Measurements from ENCODE around the gene LRRC74A. TPM values are rescaled to one million over a fixed set of nuclear protein-coding genes. Genes with fewer than 3 reads are reported as not detected.
A peak's percentile ranks its signal among the peaks of the same experiment; 100 is the strongest.

The LRRC74A gene
- total RNA-seq, 2 donors from 2014 or later: not detected

- Mint-ChIP-seq H3K36me3 (ENCODE audit: insufficient read depth in 2 of 2) (no peaks in the 10 kb centered on the region), H3K4me3 (peak overlapping the region; percentile 49 to 51), H3K4me1 (ENCODE audit: low read depth) (peaks cover 32% of the 10 kb centered on the region), H3K27ac (peak overlapping the region; percentile 12), H3K9me3 (no peaks in the 10 kb centered on the region), H3K27me3 (ENCODE audit: low read depth) (no peaks in the 10 kb centered on the region)
- ATAC-seq (replicated peaks in 1 of 2) (peak; percentile 48 to 66), DNase-seq (peak; percentile 17 to 28)
Observed at GRCh38 chr14:76867516-76868453, 41.6 kb downstream of the LRRC74A start.

DNA sequence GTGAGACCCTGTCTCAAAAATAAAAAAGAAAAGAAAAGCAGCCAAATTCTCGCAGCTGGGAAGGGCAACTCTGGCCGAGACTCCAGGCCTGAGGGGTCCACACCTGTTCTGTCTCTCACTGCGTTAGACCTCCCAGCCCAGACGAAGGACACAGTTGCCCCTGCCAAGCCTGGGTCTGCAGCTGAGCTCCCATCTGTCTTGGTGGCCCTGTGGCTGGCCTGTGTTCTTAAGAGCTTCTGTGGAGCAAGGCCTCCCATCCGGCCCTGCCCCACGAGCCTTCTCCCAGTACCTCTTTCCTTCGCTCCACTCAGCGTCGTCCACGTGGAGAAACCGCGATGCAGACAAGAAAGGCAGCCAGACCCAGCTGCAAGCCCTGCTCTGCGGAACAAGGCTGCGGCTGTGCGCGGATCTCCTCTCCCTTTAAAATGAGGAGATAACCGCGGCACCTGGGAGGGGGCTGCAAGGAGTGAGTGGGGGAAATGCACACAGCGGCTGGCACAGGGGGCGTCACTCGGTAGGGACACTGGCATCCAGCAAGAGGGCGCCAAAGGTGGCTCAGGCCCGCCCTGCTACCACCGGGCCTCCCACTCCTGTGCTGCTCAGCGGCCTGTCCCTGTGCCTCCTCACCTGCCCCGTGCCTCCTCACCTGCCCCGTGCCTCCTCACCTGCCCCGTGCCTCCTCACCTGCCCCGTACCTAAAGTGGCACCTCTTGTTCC is 42.4 kb downstream of the LRRC74A start:
- H3K4me3 Mint-ChIP-seq: no peak overlapping the region
- no peaks in the 10 kb centered on the region for H3K9me3 Mint-ChIP-seq
- DNase-seq: no peak
- H3K4me1 Mint-ChIP-seq (ENCODE audit: low read depth): peaks cover 28% of the 10 kb centered on the region
- no peak overlapping the region for H3K27ac Mint-ChIP-seq
- H3K36me3 Mint-ChIP-seq (ENCODE audit: insufficient read depth in 2 of 2): no peaks in the 10 kb centered on the region
- H3K27me3 Mint-ChIP-seq (ENCODE audit: low read depth): no peaks in the 10 kb centered on the region
- ATAC-seq (replicated peaks in 1 of 2): no peak

GRCh38 chr14:76870166-76870565 is 44.0 kb downstream of the LRRC74A start:
- Mint-ChIP-seq H3K9me3 (no peaks in the 10 kb centered on the region), H3K27ac (no peak overlapping the region), H3K4me1 (ENCODE audit: low read depth) (peaks cover 13% of the 10 kb centered on the region), H3K36me3 (ENCODE audit: insufficient read depth in 2 of 2) (no peaks in the 10 kb centered on the region), H3K4me3 (no peak overlapping the region), H3K27me3 (ENCODE audit: low read depth) (no peaks in the 10 kb centered on the region)
- no peak for ATAC-seq (replicated peaks in 1 of 2)
- DNase-seq: no peak

- Mint-ChIP-seq H3K4me3 (no peak overlapping the region), H3K36me3 (ENCODE audit: insufficient read depth in 2 of 2) (no peaks in the 10 kb centered on the region), H3K27ac (no peak overlapping the region), H3K9me3 (no peaks in the 10 kb centered on the region), H3K27me3 (ENCODE audit: low read depth) (no peaks in the 10 kb centered on the region), H3K4me1 (ENCODE audit: low read depth) (peaks cover 6% of the 10 kb centered on the region)
- DNase-seq (peak; percentile 64 to 71), ATAC-seq (replicated peaks in 1 of 2) (peak; percentile 62 to 66)
Observed at GRCh38 chr14:76872796-76873432, 46.7 kb downstream of the LRRC74A start.

- DNase-seq (no peak), ATAC-seq (replicated peaks in 1 of 2) (no peak)
- Mint-ChIP-seq H3K27me3 (ENCODE audit: low read depth) (no peaks in the 10 kb centered on the region), H3K4me1 (ENCODE audit: low read depth) (no peaks in the 10 kb centered on the region), H3K9me3 (no peaks in the 10 kb centered on the region), H3K4me3 (no peak overlapping the region), H3K27ac (no peak overlapping the region), H3K36me3 (ENCODE audit: insufficient read depth in 2 of 2) (no peaks in the 10 kb centered on the region)
Observed at GRCh38 chr14:76874734-76875133, 48.5 kb downstream of the LRRC74A start.

DNA sequence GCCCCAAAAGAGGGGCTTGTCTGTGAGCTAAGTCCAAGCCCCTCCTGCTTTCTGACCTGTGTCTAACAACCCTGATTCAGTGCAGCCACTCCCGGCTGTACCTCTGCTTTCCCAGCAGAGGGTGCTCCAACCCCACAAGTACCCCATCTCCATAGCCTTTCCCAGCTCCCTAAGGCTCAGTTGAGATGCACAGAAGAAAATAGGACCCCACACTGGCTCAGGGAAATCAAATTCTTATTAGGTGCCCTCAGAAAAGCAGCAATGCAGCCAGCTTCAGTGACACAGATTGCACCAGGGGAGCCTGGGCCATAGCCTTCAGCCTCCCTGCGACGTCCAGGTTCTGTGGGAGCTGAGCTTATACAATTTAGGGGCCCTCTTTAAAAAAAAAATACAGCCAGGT is 49.9 kb downstream of the LRRC74A start:
- Mint-ChIP-seq H3K27ac (no peak overlapping the region), H3K4me3 (no peak overlapping the region), H3K9me3 (no peaks in the 10 kb centered on the region), H3K27me3 (ENCODE audit: low read depth) (no peaks in the 10 kb centered on the region), H3K36me3 (ENCODE audit: insufficient read depth in 2 of 2) (no peaks in the 10 kb centered on the region), H3K4me1 (ENCODE audit: low read depth) (no peaks in the 10 kb centered on the region)
- ATAC-seq (replicated peaks in 1 of 2) (peak; percentile 71 to 78), DNase-seq (peak; percentile 45 to 51)

DNA sequence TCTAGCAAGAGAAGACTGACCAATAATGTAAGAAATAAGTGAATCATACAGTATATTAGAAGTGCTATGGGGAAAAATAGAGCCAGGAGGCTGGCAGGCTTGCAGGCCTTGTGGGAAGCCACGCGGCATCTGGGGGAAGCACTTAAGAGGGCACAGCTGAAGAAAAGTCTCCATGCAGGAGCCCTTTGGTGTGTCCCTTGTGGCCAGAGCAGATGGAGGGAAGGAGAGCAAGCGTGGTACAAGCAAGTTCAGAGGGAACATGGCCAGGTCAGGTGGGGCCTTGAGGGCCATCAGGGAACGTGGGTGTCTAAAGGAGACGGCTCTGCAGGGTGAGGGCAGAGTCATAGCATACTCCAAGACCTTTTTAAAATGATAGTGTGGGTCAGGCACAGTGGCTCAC is 51.7 kb downstream of the LRRC74A start:
- no peak overlapping the region for H3K4me3 Mint-ChIP-seq
- no peak for DNase-seq
- H3K9me3 Mint-ChIP-seq: no peaks in the 10 kb centered on the region
- H3K36me3 Mint-ChIP-seq (ENCODE audit: insufficient read depth in 2 of 2): no peaks in the 10 kb centered on the region
- H3K27me3 Mint-ChIP-seq (ENCODE audit: low read depth): no peaks in the 10 kb centered on the region
- H3K4me1 Mint-ChIP-seq (ENCODE audit: low read depth): no peaks in the 10 kb centered on the region
- no peak overlapping the region for H3K27ac Mint-ChIP-seq
- ATAC-seq (replicated peaks in 1 of 2): no peak

GRCh38 chr14:76880449-76880848 is 54.2 kb downstream of the LRRC74A start:
- DNase-seq: no peak
- Mint-ChIP-seq H3K27me3 (ENCODE audit: low read depth) (no peaks in the 10 kb centered on the region), H3K27ac (no peak overlapping the region), H3K9me3 (no peaks in the 10 kb centered on the region), H3K4me1 (ENCODE audit: low read depth) (peaks cover 4% of the 10 kb centered on the region), H3K4me3 (no peak overlapping the region), H3K36me3 (ENCODE audit: insufficient read depth in 2 of 2) (no peaks in the 10 kb centered on the region)
- no peak for ATAC-seq (replicated peaks in 1 of 2)

DNA sequence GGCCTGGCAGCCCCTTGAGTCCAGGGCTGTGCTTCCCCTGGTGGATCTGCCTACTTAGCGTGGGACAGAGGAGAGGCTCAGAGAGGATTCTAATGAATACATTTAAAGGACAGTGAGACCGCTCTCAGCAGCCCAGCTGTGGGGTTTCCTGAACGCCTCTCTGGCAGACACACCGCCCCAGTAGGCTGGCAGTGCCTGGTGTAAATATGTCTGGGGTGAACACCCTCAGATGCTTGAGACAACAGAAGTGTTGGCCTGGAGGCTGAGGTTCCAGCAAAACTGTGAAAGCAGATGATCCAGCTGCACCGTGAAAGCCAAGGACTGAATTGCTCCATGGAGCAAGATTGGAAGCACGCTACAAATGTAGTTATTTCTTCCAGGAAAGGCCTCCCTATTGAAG is 55.1 kb downstream of the LRRC74A start:
- ATAC-seq (replicated peaks in 1 of 2) (no peak), DNase-seq (no peak)
- Mint-ChIP-seq H3K4me1 (ENCODE audit: low read depth) (peaks cover 4% of the 10 kb centered on the region), H3K4me3 (no peak overlapping the region), H3K27me3 (ENCODE audit: low read depth) (no peaks in the 10 kb centered on the region), H3K9me3 (no peaks in the 10 kb centered on the region), H3K36me3 (ENCODE audit: insufficient read depth in 2 of 2) (no peaks in the 10 kb centered on the region), H3K27ac (no peak overlapping the region)

GRCh38 chr14:76882651-76883050 is 56.4 kb downstream of the LRRC74A start:
- ATAC-seq (replicated peaks in 1 of 2): no peak
- no peaks in the 10 kb centered on the region for H3K36me3 Mint-ChIP-seq (ENCODE audit: insufficient read depth in 2 of 2)
- no peaks in the 10 kb centered on the region for H3K9me3 Mint-ChIP-seq

GRCh38 chr14:76883447-76883846 is 57.2 kb downstream of the LRRC74A start:
- Mint-ChIP-seq H3K9me3 (no peaks in the 10 kb centered on the region), H3K27me3 (ENCODE audit: low read depth) (no peaks in the 10 kb centered on the region), H3K4me1 (ENCODE audit: low read depth) (peaks cover 4% of the 10 kb centered on the region), H3K4me3 (no peak overlapping the region), H3K36me3 (ENCODE audit: insufficient read depth in 2 of 2) (no peaks in the 10 kb centered on the region), H3K27ac (no peak overlapping the region)
- DNase-seq: no peak
- ATAC-seq (replicated peaks in 1 of 2): no peak

More at GRCh38 chr14:76882651-76883050, 56.4 kb downstream of the LRRC74A start:
- no peak overlapping the region for H3K27ac Mint-ChIP-seq
- peaks cover 4% of the 10 kb centered on the region for H3K4me1 Mint-ChIP-seq (ENCODE audit: low read depth)
- H3K4me3 Mint-ChIP-seq: no peak overlapping the region
- no peaks in the 10 kb centered on the region for H3K27me3 Mint-ChIP-seq (ENCODE audit: low read depth)
- no peak for DNase-seq

DNA sequence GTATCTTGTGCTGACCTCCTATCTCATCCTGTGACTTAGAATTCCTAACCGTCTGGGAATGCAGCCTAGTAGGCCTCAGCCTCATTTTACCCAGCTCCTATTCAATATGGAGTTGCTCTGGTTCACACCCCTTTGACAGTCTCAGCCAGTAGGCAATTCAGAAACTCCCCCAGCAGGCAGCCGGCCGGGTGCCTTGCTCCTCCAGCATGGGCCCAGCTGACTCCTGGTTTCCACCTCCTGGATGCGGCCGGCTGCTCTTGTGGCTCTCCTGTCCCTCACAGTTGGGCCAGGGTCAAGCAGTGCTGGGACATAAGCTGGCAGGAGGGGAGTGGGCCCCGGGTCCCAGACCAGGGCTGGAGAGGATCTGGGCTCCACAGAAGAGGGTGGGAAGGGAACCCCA is 58.2 kb downstream of the LRRC74A start:
- Mint-ChIP-seq H3K27me3 (ENCODE audit: low read depth) (no peaks in the 10 kb centered on the region), H3K4me1 (ENCODE audit: low read depth) (peaks cover 4% of the 10 kb centered on the region), H3K4me3 (no peak overlapping the region), H3K9me3 (no peaks in the 10 kb centered on the region), H3K27ac (no peak overlapping the region), H3K36me3 (ENCODE audit: insufficient read depth in 2 of 2) (no peaks in the 10 kb centered on the region)
- ATAC-seq (replicated peaks in 1 of 2): no peak
- DNase-seq: no peak

GRCh38 chr14:76884853-76885276 is 58.7 kb downstream of the LRRC74A start:
- H3K4me3 Mint-ChIP-seq: no peak overlapping the region
- H3K9me3 Mint-ChIP-seq: no peaks in the 10 kb centered on the region
- H3K36me3 Mint-ChIP-seq (ENCODE audit: insufficient read depth in 2 of 2): no peaks in the 10 kb centered on the region
- ATAC-seq (replicated peaks in 1 of 2) (no peak), DNase-seq (no peak)
- H3K27ac Mint-ChIP-seq: no peak overlapping the region
- no peaks in the 10 kb centered on the region for H3K27me3 Mint-ChIP-seq (ENCODE audit: low read depth)
- peaks cover 4% of the 10 kb centered on the region for H3K4me1 Mint-ChIP-seq (ENCODE audit: low read depth)

Measured in activated T-cell treated with anti-CD3 and anti-CD28 coated beads, Interleukin-2, amount 50 U/mL, for 72 hours (primary cell).